Smooth muscle cell (in vitro differentiated cells): ENCODE data around the gene PLEKHA1. TPM values are rescaled to one million over a fixed set of nuclear protein-coding genes. Genes with fewer than 3 reads are reported as not detected.

Experiments used
- DNase-seq: peaks from one replicate; lab custom pipeline; 2025; ENCODE audit not compliant: unreplicated experiment; lab: John Stamatoyannopoulos, UW
- H2AFZ ChIP-seq: fragments of 200-600 bp; sonication (generic); 2 replicates; pipeline ENCODE4 v1.6.0; 2016; ENCODE audit warnings: antibody characterized with exemption, low read depth, mild to moderate bottlenecking
- H3F3A ChIP-seq: fragments of 200-600 bp; sonication (generic); 2 replicates; pipeline ENCODE4 v1.6.0; 2017; ENCODE audit warnings: antibody characterized with exemption, low read depth
- H3K27ac ChIP-seq: fragments of 200-600 bp; sonication (generic); 2 replicates; pipeline ENCODE4 v1.5.1; 2016; ENCODE audit warnings: low read depth, mild to moderate bottlenecking
- H3K27me3 ChIP-seq: fragments of 200-600 bp; sonication (generic); 2 replicates; pipeline ENCODE4 v1.6.1; 2016; ENCODE audit warnings: low read depth, mild to moderate bottlenecking
- H3K36me3 ChIP-seq: fragments of 200-600 bp; sonication (generic); 2 replicates; pipeline ENCODE4 v1.5.1; 2016; ENCODE audit warnings: low read depth
- H3K4me1 ChIP-seq: fragments of 200-600 bp; sonication (generic); 2 replicates; pipeline ENCODE4 v1.5.1; 2016; ENCODE audit warnings: low read depth
- H3K4me2 ChIP-seq: fragments of 200-600 bp; sonication (generic); 2 replicates; pipeline ENCODE4 v1.6.0; 2016; ENCODE audit warnings: mild to moderate bottlenecking
- H3K4me3 ChIP-seq: fragments of 200-600 bp; sonication (generic); 2 replicates; pipeline ENCODE4 v1.5.1; 2016; ENCODE audit warnings: mild to moderate bottlenecking
- H3K79me2 ChIP-seq: fragments of 200-600 bp; sonication (generic); 2 replicates; pipeline ENCODE4 v1.6.0; 2016; ENCODE audit warnings: low read depth, mild to moderate bottlenecking
- H3K9ac ChIP-seq: fragments of 200-600 bp; sonication (generic); 2 replicates; pipeline ENCODE4 v1.6.0; 2016; ENCODE audit warnings: low read depth
- H3K9me3 ChIP-seq: fragments of 200-600 bp; sonication (generic); replicated peaks from 2 replicates; pipeline ENCODE4 v1.5.1; 2016; ENCODE audit warnings: low read depth
- H4K20me1 ChIP-seq: fragments of 200-600 bp; sonication (generic); 2 replicates; pipeline ENCODE4 v1.6.0; 2016; ENCODE audit warnings: low read depth
- CTCF ChIP-seq: fragments of 200-600 bp; sonication (generic); IDR thresholded peaks from 2 replicates; pipeline ENCODE4 v1.5.1; 2017; ENCODE audit warnings: borderline replicate concordance, mild to moderate bottlenecking, antibody characterized with exemption; ENCODE audit not compliant: insufficient read depth, poor library complexity, severe bottlenecking
- WGBS: methylation state at CpG from one replicate; pipeline ENCODE4 v1.1.7; 2016; ENCODE audit warnings: low lambda C conversion rate; 5-methylcytosine and 5-hydroxymethylcytosine counted together
- microRNA-seq: library from miRNA; unstranded; fragments of <30 nt; microRNA quantifications from one replicate; pipeline ENCODE4, GENCODE V29; 2016; ENCODE audit warnings: borderline number of aligned reads
- polyA plus RNA-seq: library from polyadenylated mRNA; unstranded; fragments of >200 nt; fragmentation: Nextera tagmentation; extraction: Ambion mirVana; gene quantifications from 2 replicates; pipeline ENCODE4 v1.2.1, GENCODE V29; 2016
- small RNA-seq: library from RNA; depleted of rRNA; stranded (forward); fragments of <200 nt; gene quantifications from one replicate; pipeline ENCODE3, GENCODE V24; 2014
- total RNA-seq: library from RNA; depleted of rRNA; stranded (reverse); fragments of >200 nt; gene quantifications from 2 replicates; pipeline ENCODE4 v1.2.3, GENCODE V29; 2014

PLEKHA1 gene
- total and polyA plus RNA-seq, 2 experiments from 2014 or later = 22.7 to 24.6 TPM

- no peak for DNase-seq
- no peaks in the 10 kb centered on the region for H3K9me3 ChIP-seq
- no peaks in the 10 kb centered on the region for H4K20me1 ChIP-seq
- no peaks in the 10 kb centered on the region for H3K27me3 ChIP-seq
- H3K4me3 ChIP-seq = no peak overlapping the region
- peaks cover 28% of the 10 kb centered on the region for H3K79me2 ChIP-seq
- no peak overlapping the region for H3K27ac ChIP-seq
- H3K4me1 ChIP-seq = peaks cover 8% of the 10 kb centered on the region
- H3F3A ChIP-seq = peaks cover 11% of the 10 kb centered on the region
- H3K36me3 ChIP-seq = no peaks in the 10 kb centered on the region
- 92% methylated on average over 6 of the region's 6 CpGs for WGBS
- H3K4me2 ChIP-seq = no peak overlapping the region
- H3K9ac ChIP-seq = no peak overlapping the region
- TF ChIP-seq CTCF = no peak
- H2AFZ ChIP-seq = no peak overlapping the region
These were observed 107.0 kb downstream of the PLEKHA1 start for GRCh38 chr10:122481296-122482056.

Small RNAs within 50 kb of the gene (microRNA-seq; reads per million reads assigned to microRNA genes)
- not detected for gene MIR3941

Small RNAs within 50 kb of the gene (small RNA-seq; reads per million reads assigned to genes)
- gene MIR3941 = 0.13 reads per million
- not detected for gene RNU6-728P

Other genes with a start within 250 kb of the PLEKHA1 start
- gene BTBD16, start 103.4 kb upstream of the PLEKHA1 start, total RNA-seq = not detected in 2 replicates
- not detected in 2 replicates for gene BTBD16, start 103.4 kb upstream of the PLEKHA1 start, polyA plus RNA-seq
- not detected in 2 replicates for gene ARMS2, start 79.9 kb downstream of the PLEKHA1 start, total RNA-seq
- gene ARMS2, start 79.9 kb downstream of the PLEKHA1 start, polyA plus RNA-seq = not detected in 2 replicates
- 175 and 197 TPM in 2 replicates for gene HTRA1, start 86.8 kb downstream of the PLEKHA1 start, total RNA-seq
- 170 and 257 TPM in 2 replicates for gene HTRA1, start 86.8 kb downstream of the PLEKHA1 start, polyA plus RNA-seq
- gene DMBT1, start 186.0 kb downstream of the PLEKHA1 start, total RNA-seq = not detected in 2 replicates
- gene DMBT1, start 186.0 kb downstream of the PLEKHA1 start, polyA plus RNA-seq = not detected in 2 replicates